Suppressor macrophage treated with lipopolysaccharide for 1 hour (primary cell): ENCODE results near the gene KDM4D.
"Not testable (repeated sequence)": the region's sequence is repeated elsewhere in the genome, so short reads cannot be mapped to it uniquely, and the experiment has no call there.

Experiments
- DNase-seq, 3 donors: peaks; one replicate each; pipeline ENCODE4 v3.0.0-alpha.2; 2020 to 2022

The KDM4D gene

DNA sequence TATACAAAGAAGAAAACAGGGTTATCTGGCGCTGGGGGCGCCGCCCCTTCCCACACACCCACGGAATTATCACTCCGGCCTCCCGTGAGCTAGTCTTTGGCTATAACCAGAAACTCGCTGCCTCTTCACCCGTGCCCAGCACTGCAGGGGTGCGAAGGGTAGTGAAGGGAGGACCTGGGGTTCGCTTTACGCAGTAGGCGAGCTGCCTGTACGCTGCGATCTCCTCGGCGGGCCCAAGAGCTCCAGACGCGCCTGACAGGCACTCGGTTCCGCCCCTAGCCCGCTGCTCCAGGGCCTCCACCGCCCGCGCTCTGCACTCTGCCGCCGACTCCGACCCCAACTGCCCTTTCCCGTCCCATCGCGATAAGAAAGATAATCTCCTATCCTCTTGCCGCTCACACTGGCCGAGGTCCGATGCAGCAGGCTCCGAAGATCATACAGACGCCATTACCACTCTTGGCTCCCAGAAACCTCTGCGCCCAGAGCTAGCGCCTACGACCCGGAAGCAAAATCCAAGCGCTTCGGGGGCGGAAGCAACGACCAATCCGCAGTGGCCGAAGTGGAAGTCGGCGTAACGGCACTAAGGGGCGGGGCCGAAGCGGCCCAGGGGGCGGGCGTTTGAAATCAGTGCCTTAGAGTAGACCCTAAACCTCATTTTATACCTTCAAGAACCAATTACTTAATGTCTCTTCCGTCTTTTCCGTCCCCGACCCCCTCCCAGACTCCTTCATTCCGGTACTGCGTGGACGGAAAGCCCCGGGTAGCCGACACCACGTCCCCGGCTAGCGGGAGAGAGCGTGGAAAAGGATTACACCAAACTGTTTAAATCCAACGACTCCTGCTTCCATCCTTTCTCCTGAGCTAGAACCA, at the start of gene KDM4D, which contains the start of gene CWC15:
KDM4D (plus strand) TSS at position 611 of the 870 bp plus-strand sequence. CDS start 23,664 bp downstream, outside the sequence.
CWC15 (minus strand) TSS at position 458 of the 870 bp plus-strand sequence. CDS start 1,371 bp downstream, outside the sequence.
- peak; percentile 96 to 97 (median 97) for DNase-seq

GRCh38 chr11:94924171-94924572, 49.3 kb upstream of the KDM4D start:
- no peak for DNase-seq

DNA sequence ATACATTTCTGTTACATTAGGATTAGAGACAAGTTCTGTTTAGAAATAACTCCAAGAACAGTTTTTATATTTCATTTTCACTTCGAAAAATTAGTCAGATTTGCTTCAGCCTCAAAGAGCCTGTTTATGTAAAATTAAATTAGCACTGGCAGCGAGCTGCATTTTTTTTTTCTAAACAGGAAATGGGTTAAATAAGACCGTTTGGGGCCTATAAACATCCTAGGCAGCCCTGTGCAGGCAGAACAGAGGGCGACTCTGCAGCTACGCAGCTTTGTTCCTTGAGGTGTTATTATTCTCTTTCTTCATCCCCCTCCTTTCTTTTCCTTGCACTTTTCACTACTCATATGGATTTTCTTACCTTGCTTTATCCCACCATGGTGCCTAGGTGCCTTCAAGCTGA, 48.9 kb upstream of the KDM4D start:
- DNase-seq = no peak

- DNase-seq = no peak
Measured at GRCh38 chr11:94925422-94926270, 47.9 kb upstream of the KDM4D start.

- DNase-seq = no peak
Measured at GRCh38 chr11:94926271-94926625, 47.3 kb upstream of the KDM4D start.

- DNase-seq = peak; percentile 23 to 45 (median 37)
Measured at GRCh38 chr11:94926698-94927237, 46.7 kb upstream of the KDM4D start.

- no peak for DNase-seq
Measured at GRCh38 chr11:94928117-94928990, 45.2 kb upstream of the KDM4D start.

GRCh38 chr11:94932072-94932471, 41.4 kb upstream of the KDM4D start:
- DNase-seq = not testable (repeated sequence)

GRCh38 chr11:94932503-94932902, 41.0 kb upstream of the KDM4D start:
- DNase-seq = no peak

DNA sequence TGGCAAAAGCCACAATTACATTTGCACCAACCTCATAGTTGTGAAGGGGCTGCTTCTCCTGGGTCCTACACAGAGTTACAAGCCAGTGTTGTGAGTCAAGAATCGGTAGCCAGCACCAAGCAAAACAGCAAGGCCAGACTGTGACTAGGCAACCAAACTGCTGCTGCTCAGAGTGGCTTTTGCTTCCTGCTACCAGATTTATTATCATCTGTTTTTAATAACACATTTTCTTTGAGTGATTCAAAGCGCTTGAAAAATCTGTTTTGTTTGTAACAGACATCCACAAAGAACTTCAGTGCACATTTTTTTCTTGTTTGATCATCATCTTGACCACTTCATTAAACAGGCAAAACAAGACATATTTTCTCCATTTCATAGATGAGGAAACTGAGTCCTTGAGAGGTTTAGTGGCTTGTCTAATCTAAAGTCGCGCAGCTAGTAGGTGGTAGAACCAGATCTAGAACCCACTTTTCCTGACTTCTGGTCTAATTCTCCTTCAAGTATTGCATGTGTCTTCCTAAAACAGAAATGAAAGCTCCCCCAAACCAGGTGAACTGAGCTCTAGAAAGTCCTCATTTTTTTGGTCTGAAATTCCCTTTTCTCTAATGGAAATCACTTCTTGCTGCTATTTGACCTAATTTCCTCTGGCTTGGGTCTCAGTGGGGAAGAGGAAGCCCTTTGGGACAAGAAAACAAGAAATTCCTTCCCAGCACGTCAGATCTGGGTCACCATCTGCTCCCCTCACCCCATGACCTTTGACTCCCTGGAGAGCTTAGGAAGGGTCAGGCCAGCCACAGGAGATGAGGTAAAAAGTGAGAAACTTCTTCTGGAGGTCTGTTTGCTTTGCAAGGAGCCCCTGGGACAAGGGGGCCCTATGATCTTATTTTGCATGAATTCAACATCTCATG, 40.0 kb upstream of the KDM4D start:
- DNase-seq = peak in 1 of 3 donors; percentile 9

- peak in 1 of 3 donors; percentile 7 for DNase-seq
Measured at GRCh38 chr11:94934362-94934761, 39.1 kb upstream of the KDM4D start.

GRCh38 chr11:94934846-94935245, 38.7 kb upstream of the KDM4D start:
- DNase-seq = no peak

GRCh38 chr11:94938095-94939055, 35.1 kb upstream of the KDM4D start:
- no peak for DNase-seq

- DNase-seq = no peak
Measured at GRCh38 chr11:94939346-94939745, 34.2 kb upstream of the KDM4D start.

GRCh38 chr11:94941131-94941530, 32.4 kb upstream of the KDM4D start:
- no peak for DNase-seq

- no peak for DNase-seq
Measured at GRCh38 chr11:94946812-94947211, 26.7 kb upstream of the KDM4D start.

DNA sequence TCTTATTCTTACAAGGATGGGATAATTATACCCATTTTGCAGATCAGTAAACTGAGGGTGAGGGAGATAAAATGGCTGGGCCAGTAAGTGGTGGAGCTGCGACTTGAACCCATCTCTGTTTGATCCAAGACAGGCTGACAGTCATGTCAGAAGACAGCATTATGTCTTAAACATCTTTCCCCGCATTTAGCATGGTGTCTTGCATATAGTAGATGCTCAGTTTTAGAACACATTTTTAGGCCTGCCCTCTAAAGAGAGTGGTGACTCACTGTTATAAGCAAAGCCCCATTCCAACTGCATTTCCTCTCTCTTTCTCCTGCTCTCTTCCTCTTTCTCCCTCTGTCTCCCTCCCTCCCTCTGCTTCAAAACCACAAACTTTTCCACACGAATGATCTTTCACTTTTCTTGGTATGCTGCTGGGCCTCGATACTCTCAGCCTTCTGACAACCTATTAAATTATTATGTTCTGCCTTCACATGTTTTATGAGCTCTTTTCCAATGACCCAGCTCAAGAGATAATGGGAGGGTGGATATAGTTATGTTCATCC, 25.4 kb upstream of the KDM4D start:
- DNase-seq = peak; percentile 39 to 64 (median 55)

DNA sequence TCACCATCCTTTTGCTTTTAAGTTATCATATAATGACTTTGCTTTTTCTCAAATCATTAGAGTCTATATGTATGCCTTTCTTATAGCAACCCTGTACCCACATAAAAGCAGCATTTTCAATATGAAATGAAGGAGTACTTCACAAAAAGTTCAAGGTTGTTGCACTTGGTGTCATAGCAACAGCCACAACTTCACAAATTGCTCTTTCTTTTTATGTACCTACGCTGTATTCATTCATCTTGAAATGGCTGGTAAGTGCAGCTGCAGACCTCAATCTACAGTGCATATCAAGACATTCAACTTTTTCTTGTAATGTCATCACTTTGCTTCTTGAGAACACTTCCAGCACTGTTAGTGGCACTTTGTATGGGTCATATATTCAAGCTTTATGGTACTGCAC, 18.8 kb upstream of the KDM4D start:
- no peak for DNase-seq

GRCh38 chr11:94956963-94957362, 16.5 kb upstream of the KDM4D start:
- no peak for DNase-seq
